HS-5 (cell line): ENCODE results near the gene KDM4B.

ENCODE experiments used
- DNase-seq: peaks from one replicate; pipeline ENCODE4 v3.0.0-alpha.2; 2012; ENCODE audit warnings: low read depth

The KDM4B gene

DNA sequence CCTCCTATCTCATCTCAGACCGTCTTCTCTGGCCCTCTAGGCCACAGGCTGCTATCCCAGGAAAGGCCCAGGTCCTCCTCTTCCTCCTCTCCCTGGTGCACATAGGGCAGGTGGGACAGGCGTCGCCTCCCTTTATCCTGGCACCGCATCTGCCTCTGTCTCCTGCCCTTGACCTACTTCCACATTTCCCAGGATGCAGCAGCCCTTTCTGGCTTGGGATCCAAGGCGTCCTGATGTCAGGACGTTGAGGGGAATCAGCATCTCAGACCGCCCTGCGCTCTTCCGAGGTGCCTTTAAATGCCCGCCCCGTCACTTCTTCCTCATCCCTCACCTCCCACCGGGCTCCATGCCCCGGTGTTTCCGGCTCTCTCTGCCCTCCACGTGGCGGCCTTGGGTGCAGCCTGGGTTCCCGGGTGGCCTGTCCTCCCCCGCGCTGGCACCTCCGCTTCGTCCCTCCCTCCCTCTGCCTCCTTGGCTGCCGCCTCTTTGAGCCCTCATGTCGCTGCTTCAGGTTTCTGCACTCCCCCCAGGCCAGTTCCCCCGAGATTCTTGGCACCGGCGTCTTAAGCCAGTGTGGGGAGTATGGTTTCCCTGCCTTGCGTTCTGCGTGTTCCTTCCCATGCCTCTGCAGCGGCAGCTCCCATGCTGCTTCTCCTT lies 66.3 kb downstream of the KDM4B start:
- no peak for DNase-seq

DNA sequence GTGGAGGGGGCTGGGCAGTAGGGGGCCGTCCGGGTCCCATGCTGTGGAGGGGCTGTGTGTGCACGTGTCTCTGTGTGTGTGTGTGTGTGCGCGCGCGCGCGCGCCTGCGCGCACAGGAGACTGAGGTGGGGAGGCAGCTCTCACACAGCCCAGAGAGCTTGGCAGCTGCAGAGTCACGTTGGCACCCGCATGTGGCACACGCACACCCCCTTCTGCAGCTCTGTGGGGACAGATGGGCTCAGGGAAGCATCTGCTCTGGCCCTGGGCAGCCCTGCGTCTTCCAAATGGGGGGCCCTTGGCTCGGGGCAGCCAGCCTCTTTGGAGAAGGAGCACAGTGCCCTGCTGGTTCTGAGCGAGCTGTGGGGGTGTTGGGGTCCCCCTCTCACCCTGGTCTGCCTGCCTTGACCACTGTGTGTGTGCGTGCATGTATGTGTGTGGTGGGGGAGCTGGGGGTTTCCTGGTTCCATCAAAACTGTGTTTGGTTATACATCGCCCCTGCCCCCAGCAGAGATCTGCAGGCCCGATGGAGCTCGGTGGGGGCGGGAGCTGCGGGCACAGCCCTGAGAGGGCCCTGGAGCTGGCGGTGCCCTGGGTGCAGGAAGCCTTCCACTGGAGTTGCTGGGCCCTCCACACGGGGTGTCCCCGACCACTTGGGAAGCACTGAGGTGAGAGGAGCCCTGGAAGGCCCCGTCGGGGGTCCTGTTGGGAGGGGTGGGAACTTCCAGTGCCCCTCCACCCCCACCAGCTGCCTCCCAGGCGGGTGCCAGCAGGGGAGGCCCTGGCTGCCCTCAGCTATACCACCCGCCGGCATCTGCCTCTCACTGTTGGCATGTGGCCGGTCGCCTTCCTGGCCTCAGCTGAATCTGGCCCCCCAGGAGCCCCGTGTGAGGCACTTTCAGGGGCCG lies 67.1 kb downstream of the KDM4B start:
- no peak for DNase-seq

DNA sequence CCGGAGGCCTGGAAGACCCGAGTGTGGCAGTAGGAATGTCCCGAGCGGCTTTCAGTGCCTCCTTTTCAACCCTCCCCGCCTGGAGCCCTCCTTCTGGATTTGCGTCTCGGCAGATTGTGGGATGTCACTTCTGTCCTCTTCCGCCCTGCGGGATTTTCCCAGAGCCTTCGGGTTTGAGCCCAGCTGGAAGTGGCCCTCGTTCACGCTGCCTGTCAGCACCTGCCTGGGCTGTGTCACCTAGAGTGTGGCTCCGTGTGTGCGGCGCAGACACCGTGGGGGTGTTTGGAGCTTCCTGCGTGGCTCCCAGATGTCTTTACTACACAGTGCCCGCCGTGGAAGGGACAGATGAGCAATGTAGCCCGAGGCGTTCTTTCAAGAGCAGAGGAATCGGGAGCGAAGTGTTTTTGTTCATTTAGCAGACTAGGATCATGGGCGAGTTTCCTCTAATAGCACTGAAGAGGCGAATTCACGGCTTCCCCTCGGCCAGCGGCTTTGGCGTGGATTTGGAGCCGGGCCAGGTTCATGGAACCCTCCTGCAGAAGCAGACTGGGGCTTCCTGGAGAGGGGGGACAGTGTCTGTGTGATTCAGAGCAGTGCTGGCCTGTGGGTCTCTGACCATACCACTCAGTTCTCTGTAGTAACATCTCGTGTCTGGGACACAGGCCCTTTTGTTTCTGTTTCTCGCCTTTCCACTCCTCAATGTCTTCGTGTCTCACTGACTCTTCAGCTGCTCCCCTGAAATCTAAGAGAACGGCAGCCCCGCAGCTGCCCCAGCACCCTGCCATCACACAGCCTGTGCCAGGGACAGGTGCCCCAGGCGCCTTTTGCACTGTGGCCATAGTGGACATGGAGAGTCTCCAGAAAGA lies 68.0 kb downstream of the KDM4B start:
- no peak for DNase-seq

DNA sequence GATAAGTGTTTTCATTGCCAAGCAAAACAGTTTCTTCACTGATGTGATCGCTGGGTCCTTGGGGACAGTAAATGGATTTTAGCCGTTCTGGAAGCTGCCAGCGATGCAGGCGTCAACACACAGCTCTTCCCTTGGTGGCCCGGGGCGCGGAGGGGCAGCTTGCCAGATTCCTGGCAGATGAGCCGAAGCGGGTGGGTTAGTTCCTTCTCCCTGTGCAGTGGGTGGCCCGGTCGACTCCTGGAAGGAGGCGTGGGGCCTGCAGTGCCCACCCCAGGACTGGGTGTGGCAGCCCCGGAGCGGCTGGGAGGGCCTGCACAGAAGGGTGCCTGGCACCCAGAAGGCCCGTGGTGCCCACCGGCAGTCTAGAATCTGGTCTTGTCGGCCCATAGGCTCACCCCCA lies 69.0 kb downstream of the KDM4B start:
- no peak for DNase-seq

DNA sequence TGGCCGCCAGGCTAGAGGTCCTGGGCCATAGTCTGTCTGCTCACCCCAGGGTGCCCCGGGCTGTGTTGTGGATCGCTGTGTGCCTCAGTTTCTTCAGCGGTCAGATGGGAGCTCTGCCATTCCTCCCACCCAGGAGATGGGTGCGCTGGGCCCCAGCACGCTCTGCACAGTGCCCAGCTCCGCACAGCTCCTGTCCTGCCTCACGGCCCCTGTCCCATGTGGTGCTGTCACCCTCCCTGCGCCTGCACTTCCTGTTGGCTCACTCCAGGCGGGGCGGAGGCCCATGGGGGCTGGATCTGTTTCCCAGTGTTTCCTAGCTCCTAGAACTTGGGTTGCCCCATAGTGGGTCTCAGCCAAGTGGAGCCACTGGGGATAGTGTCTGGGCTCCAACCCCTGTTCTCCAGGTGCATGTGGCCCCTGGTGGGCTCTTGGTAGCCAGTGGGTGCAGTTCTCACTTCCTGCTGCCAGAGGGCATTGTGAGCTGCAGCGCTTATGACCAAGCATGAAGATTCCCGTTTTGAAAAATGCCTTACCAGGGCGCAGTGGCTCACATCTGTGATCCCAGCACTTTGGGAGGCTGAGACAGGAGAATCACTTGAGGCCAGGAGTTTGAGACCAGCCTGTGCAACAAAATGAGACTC lies 69.8 kb downstream of the KDM4B start:
- no peak for DNase-seq

DNA sequence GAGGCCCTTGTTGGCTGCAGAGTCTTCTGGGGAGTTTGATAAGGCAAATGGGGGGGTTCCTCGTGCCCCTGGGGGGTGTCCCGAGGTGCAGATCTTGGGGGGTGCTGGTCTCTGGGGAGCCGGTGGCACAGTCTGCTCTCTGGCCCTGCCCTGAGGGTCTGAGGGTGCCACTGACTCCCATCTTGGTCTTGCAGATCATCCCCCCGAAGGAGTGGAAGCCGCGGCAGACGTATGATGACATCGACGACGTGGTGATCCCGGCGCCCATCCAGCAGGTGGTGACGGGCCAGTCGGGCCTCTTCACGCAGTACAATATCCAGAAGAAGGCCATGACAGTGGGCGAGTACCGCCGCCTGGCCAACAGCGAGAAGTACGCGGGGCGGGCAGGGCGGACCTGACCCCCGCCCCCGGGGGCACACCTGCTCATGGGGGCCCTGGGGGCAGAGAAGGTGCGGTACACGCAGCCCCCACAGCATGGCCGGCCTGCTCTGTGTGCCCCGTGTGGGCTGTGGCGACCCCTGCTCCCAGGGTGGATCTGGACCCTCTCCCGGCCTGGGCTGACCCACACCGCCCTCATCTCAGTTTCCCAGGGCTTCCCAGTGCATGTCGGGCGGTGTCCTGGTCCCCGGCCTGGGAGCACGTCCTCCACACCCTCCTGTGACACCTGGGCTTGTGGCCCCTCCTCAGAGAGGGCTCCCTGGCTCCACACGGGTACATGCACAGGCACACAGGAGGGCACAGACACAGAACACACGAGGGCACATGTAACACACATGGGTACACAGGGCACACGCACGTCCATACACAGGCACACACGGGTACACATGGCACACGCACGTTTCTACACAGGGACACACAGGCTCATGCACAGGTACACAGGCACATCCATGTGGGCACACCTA lies 71.0 kb downstream of the KDM4B start:
- no peak for DNase-seq

DNA sequence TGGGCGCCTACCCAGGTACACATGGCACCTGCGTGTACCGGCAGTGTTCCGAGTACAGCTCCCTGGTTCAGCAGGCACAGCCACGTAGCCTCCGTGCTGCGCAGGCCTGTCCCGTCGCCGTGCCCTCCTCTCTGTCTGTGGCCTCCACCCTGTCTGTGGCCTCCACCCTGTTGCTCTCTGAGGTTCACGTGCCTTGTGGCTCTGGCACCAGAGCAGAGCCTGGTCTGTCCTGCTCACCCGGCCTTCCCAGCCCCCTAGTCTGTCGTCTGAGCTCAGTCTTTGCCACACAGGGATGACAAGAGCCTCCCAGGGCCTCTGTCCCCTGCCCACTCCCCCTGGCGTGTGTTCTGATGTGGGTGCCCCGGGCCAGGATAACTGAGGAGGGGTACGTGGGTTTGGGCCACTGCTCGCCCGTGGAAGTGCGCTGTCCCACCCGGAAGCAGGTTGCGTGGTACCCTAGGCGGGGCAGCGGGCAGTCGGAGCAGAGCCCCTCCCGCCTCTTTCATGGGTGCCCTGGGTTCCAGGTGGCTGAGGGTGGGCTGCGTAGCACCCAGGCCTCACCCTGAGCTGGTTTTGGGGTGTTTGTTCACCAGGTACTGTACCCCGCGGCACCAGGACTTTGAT lies 71.7 kb downstream of the KDM4B start:
- no peak for DNase-seq

DNA sequence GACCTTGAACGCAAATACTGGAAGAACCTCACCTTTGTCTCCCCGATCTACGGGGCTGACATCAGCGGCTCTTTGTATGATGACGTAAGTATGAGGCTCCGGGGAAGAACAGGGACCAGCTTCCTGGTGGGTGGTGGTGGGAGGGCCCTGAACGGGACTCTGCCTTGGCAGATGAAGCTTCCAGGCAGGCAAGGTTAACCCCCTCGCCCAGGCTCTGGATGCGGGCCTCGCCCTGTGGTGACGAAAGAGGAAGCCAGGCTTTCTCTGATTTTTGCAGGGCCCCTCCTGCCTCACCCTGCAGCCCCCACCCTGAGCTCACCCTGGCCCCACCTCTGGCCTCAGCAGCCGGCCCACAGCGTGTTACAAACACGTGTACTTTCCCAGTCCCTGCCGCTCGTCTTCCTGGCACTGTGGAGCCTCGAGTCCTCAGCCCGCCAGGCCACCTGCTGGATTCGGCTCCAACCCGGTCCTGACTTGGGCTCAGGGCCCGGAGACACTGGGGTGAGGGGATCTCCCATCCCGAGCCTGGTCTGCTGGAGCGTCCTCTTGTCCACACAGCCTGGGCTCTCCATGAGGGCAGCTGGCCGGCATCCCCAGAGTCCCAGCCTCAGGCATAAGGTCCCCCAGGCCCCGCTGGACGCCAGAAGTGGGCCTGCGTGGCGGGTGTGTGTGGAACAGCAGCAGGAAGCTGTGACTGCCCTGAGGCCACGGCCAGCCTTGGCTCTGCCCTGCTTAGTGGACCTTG lies 72.4 kb downstream of the KDM4B start:
- DNase-seq, result no peak

DNA sequence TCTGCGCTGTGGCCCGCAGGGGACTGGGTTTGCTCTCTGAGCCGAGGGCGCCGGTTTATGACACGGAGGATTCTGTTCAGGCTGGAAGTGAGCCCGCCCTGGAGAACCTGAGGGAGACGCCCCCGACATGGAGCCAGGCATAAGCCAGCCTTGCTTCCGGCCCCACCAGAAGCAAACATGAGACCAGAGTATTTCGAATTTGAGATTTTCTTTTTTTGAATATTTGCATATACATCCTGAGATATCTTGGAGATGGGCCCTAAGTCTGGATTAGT lies 72.9 kb downstream of the KDM4B start:
- DNase-seq, result no peak

DNA sequence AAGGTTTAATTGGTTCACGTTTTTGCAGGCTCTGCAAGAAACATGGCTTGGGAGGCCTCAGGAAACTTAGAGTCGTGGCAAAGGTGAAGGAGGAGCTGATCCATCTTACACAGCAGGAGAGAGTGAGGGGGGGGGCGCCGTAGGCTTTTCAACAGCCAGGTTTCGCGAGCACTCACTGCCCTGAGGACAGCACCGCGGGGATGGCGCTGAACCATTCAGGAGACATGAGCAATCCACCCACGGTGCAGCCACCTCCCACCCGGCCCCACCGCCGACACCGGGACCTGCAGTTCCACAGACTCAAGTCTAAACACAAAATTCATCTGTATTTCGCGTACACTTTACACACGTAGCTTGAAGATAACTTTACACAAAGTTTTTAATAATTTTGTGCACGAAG lies 73.6 kb downstream of the KDM4B start:
- DNase-seq, result no peak

DNA sequence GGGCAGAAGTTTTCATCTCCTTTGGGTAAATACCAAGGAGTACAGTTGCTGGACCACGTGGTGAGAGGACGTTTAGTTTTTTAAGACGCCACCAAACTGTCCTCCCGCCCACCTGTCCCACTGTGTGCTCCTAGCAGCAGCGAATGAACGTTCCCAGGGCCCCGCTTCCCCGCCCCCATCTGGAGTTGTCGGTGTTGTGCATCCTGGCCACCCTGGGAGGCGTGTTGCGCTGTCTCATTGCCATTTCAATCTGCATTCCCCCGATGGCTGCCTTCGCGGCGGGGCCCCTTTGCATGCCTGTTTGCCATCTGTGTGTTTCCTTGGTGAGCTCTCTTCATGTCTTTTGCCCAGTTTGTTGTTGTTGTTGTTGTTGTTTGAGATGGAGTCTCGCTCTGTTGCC lies 76.1 kb downstream of the KDM4B start:
- DNase-seq, result no peak

DNA sequence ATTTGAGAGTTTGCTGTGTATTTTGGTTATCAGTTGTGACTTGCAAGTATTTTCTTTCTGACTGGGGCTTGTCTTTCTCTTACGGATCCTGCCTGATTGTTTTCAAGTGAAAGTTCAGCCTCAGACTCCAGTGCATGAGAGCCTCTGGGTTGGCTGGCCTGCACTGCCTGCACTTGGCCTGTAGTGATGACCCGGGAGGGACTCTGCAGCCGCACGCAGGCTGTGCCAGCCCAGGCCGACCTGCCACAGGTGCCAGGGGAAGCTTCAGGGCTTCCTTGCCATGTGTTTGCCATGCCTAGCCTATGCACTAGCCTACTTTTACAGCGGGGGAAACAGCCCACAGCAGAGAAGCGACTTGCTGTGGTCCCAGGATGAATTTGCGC lies 77.0 kb downstream of the KDM4B start:
- DNase-seq, result no peak

DNA sequence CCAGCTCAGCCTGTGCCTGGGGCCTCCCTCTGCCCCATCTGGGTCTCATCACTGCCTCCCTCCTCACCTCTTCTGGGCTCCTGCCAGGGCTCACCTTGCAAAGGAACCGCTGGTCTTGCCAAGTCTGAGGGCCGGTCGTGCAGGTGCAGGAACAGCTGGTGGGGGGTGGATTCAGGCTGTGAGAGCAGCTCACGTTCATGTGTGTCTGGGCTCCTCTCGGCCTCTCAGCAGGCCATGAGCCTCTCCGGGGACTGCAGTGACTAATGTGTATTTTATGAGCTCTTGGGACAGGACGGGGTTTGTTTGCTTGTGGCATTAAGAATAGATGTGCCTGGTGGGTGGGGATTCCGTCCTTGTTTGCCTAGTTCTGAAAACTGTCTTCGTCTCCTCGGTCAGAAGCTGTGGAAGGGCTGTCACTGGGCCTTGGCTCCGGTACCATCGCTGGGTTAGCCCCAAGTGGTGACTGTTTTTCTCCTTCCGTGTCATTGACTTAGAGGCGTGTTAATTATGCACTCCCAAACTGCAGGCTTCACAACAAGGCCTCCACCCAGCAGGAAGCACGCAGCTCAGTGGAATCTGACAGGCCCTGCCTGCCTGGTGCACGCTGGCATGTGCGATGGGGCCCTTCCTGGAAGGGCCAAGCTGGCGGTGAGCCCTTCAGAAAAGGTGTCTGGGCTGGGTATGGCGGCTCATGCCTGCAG lies 77.6 kb downstream of the KDM4B start:
- DNase-seq, result no peak

DNA sequence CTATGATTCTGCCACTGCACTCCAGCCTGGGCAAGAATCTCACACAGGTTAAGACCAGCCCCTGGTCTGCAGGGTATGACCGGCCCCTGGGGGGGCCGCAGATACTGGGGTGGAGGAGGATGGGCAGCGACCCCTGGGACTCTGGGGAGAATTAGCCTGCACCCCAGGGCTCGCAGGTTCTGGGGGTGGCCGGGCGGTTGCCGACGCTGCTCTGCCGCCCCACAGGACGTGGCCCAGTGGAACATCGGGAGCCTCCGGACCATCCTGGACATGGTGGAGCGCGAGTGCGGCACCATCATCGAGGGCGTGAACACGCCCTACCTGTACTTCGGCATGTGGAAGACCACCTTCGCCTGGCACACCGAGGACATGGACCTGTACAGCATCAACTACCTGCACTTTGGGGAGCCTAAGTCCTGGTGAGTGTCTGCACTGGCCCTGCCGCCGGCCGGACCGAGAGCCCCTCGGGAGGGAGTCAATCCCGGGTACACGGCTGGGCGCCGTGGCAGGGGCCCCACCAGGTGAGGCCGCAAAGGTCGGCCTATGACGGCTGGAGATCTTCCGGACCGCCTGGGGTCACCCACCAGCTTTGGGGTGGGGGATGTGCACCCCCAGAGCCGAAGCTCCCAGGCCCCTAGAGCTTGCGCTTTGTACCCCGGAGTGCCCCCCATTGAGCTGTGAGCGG lies 78.5 kb downstream of the KDM4B start:
- DNase-seq, result no peak

DNA sequence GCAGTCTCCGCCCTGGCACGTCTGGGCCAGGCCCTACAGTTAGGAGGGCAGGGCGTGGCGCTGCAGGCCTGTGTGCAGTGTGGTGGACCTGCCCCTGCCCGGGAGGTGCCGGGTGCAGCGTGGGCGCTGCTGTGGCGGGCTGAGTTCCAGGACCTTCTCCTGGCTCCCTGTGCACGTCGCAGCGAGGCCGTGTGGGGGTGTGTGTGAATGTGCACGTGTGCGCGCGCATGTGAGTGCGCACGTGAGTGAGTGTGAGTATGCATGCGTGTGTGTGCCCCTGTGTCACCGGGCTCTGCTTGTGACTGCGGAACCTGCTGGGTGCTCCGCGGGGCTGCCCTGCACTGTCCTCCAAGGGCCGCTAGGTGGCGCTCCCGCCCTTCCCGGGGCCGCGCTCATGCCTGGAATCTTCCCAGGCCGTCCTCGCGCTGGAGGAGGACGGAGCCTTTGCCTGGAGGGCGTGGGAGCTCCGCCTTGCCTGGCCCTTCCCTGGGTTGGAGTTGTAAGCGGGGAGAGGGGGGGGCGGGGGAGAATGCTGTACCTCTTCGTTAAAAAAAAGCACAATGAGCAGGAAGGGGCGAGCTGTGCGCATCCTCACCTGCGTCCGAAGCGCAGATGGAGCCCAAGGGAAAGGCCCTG lies 79.3 kb downstream of the KDM4B start:
- no peak for DNase-seq

DNA sequence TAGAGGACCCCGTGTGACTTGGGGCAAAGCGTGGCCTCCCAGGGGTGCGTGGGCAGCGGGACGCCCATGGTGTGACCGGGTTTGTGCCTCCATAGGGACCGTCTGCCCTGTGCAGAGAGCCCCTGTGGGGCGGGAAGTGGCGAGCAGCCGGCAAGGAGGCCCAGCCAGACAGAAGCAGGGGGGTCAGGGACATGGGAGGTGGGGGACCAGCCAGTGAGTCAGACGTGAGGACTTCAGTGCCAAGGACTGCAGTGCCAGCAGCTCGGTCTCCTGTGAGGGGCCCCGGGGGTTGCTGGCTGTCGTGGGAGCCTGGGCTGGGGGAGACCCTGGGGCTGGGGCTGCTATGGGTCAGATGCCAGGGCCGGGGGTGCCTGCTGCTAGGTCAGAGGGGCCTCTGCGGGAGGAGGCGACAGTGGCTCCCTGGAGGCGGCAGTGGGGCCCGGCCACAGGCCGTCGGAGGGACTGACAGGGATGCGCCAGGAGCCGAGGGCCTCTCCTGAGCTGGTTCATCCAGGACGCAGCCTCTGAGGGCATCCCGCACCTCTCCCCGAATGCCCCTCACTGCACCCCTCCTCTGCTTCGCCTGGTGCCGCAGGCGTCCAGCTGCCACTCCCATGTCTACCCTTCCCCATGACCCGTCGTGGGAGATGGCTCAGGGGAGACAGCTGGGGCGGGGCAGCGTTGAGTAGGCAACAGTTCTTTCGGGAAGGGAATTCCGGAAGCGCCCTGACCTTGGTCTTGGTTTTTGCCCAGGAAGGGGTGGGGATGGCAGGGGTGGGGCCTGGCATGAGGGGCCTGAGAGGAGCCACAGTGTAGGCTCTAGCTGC lies 80.0 kb downstream of the KDM4B start:
- DNase-seq, result no peak

DNA sequence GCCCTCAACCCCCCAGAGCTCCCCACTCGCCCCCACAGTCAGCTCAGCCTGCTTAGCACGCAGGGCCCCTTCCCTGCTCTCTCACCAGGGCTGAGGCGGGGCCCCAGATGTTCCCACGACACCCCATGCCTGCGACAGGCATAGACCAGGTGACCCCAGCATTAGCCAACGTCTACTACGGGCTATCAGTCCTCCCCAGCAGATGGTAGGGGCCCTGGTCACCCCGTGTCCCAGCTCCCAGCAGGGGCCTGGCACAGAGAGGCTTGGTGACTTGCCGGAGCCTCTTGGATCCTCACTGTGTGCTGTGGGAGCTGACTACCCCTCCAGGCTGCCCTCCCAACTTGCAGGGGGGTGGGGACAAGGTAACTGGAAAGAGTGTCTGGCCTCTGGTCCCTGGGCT lies 80.6 kb downstream of the KDM4B start:
- no peak for DNase-seq
